ENCODE measurements around the gene CACNB4.

DNA sequence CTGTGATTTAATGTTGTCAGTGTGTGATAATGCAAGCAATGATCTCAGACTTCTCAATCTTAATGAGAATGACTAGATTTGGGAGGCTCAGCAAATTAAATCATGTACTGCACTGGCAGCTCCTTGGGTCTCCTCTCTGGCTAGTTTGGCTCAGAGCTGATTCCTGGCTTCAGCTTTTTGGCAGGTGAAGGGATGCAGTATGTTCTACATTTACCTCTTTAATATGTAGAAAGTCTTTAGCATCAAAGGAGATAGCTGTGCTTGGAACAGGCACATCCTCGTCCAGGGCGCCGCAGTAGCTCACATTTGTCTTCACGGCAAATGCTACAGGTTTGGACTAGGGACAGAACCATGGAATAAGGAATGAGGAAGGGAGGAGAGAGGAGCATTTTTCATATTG, 218.3 kb downstream of the CACNB4 start:
- TF ChIP-seq CEBPB (IDR thresholded peaks at IDR 0.05; ENCODE audit: low read depth, low read length), result no peak
- TF ChIP-seq MXI1 (IDR thresholded peaks at IDR 0.05; ENCODE audit: borderline replicate concordance, low read depth, low read length), result no peak
- TF ChIP-seq, protein P1, sequence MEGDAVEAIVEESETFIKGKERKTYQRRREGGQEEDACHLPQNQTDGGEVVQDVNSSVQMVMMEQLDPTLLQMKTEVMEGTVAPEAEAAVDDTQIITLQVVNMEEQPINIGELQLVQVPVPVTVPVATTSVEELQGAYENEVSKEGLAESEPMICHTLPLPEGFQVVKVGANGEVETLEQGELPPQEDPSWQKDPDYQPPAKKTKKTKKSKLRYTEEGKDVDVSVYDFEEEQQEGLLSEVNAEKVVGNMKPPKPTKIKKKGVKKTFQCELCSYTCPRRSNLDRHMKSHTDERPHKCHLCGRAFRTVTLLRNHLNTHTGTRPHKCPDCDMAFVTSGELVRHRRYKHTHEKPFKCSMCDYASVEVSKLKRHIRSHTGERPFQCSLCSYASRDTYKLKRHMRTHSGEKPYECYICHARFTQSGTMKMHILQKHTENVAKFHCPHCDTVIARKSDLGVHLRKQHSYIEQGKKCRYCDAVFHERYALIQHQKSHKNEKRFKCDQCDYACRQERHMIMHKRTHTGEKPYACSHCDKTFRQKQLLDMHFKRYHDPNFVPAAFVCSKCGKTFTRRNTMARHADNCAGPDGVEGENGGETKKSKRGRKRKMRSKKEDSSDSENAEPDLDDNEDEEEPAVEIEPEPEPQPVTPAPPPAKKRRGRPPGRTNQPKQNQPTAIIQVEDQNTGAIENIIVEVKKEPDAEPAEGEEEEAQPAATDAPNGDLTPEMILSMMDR (conservative IDR thresholded peaks at IDR 0.05; ENCODE audit: low read depth, low read length), result no peak
- no peak for TF ChIP-seq POLR2A (IDR thresholded peaks at IDR 0.05; ENCODE audit: low read depth, low read length)
- no peak for TF ChIP-seq BHLHE40 (IDR thresholded peaks at IDR 0.05; ENCODE audit: low read depth, low read length)
- no peak for TF ChIP-seq MAZ (IDR thresholded peaks at IDR 0.05; ENCODE audit: borderline replicate concordance, low read depth, low read length)
- no peak for TF ChIP-seq RCOR1 (IDR thresholded peaks at IDR 0.05; ENCODE audit: insufficient replicate concordance, low read length)
- TF ChIP-seq NFE2L2 (IDR thresholded peaks at IDR 0.05; ENCODE audit: low read depth, low read length), result no peak
- TF ChIP-seq FOS (IDR thresholded peaks at IDR 0.05; ENCODE audit: low read depth, low read length), result no peak
